H1 (cell line): ENCODE measurements around the gene TLK1. TPM values are rescaled to one million over a fixed set of nuclear protein-coding genes. Genes with fewer than 3 reads are reported as not detected.

Experiments used
- ATF3 ChIP-seq: IDR thresholded peaks from 2 replicates; pipeline ENCODE4 v1.6.1; 2011; ENCODE audit warnings: low read depth, mild to moderate bottlenecking, low read length; ENCODE audit not compliant: insufficient read depth
- EGR1 ChIP-seq: IDR thresholded peaks from 2 replicates; pipeline ENCODE4 v1.6.1; 2011; ENCODE audit warnings: low read depth, low read length, borderline replicate concordance
- JUND ChIP-seq: IDR thresholded peaks from 2 replicates; pipeline ENCODE4 v1.6.1; 2011; ENCODE audit warnings: mild to moderate bottlenecking, improper control_type of control experiment, low read length
- RXRA ChIP-seq: IDR thresholded peaks from 2 replicates; pipeline ENCODE4 v1.6.1; 2011; ENCODE audit warnings: low read depth, mild to moderate bottlenecking, low read length, moderate library complexity; ENCODE audit not compliant: insufficient read depth
- SIN3A ChIP-seq, 2 experiments: IDR thresholded peaks in 1 of 2; conservative IDR thresholded peaks in 1 of 2; 2 replicates each; pipeline ENCODE4 v1.6.1; 2011 to 2012; ENCODE audit warnings: low read length in 2 of 2, improper control_type of control experiment in 1 of 2, low read depth in 1 of 2, mild to moderate bottlenecking in 1 of 2
- polyA plus RNA-seq, 7 experiments: library from polyadenylated mRNA; depleted of rRNA in 3 of 7; stranded (reverse) in 5 of 7; unstranded in 2 of 7; fragments of >200 nt in 5 of 7; fragments of 200-250 nt in 2 of 7; gene quantifications; 1 replicate in 5 of 7; 2 replicates in 1 of 7; 4 replicates in 1 of 7; pipeline versions ENCODE4 v1.2.1 to v1.2.3, GENCODE V29; 2011 to 2013; ENCODE audit warnings: missing spikeins in 2 of 7, mixed read lengths in 2 of 7
- total RNA-seq: library from RNA; stranded (reverse); fragmentation: NEBNext Ultra II Directional; extraction: Animal tissue kit (Norgen Biotek cat#: 25700); gene quantifications from 2 replicates; pipeline ENCODE4 v1.2.1, GENCODE V29; 2021

TLK1 gene
- total and polyA plus RNA-seq, 2 of the 8 experiments (the other 6 are each of a cell fraction or from before 2014, with no cell fraction given) = 11.2 to 102 TPM

GRCh38 chr2:171187177-171187576 lies 26.5 kb upstream of the TLK1 start (continued):
- TF ChIP-seq ATF3 (no peak), JUND (no peak), RXRA (no peak), SIN3A (conservative IDR thresholded peaks at IDR 0.05 in 1 of 2, IDR thresholded peaks at IDR 0.05 in 1 of 2; ENCODE audit: low read depth in 1 of 2, low read length in 2 of 2) (no peak), EGR1 (no peak)
